ENCODE measurements around the gene CDK9.
"Not testable (repeated sequence)": the region's sequence is repeated elsewhere in the genome, so short reads cannot be mapped to it uniquely, and the experiment has no call there.

CDK9 gene

DNA sequence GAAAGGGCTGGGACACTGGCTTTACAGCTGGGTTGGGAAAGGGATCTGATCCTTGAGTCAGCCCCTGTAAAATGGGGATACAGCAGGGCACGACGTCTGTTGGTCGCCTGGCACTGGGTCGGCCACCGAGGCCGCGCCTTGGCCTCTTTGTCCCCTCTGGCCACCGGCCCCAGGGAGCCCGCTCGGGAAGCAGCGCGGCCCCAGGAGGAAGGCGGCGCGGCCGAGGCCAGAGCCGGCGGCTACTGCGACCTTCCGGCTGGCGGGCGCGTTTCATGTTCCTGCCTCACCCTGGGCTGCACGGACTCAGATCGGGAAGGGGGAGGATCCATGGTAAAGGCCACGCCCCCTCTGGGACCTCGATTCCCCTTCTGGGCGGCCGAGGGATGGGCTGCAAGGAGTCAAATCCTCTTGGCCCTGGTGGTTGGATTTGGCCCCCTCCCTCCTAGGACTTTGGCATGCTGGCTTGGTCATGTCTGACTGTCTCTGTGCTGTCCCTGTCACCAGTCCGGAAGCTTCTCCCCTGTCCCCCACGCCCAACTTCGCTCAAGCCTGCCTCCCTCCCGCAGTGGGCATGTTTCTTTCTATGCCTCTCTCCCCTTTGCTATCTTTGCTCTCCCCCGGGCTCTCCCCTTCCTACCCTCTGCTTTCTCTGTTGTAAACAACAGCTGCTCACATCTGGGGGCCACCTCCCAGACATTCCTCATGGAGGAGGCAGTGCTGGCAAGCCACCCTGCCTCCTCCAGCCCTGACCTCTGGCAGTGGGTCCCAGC is 42.6 kb downstream of the CDK9 start:
- no peak for DNase-seq

DNA sequence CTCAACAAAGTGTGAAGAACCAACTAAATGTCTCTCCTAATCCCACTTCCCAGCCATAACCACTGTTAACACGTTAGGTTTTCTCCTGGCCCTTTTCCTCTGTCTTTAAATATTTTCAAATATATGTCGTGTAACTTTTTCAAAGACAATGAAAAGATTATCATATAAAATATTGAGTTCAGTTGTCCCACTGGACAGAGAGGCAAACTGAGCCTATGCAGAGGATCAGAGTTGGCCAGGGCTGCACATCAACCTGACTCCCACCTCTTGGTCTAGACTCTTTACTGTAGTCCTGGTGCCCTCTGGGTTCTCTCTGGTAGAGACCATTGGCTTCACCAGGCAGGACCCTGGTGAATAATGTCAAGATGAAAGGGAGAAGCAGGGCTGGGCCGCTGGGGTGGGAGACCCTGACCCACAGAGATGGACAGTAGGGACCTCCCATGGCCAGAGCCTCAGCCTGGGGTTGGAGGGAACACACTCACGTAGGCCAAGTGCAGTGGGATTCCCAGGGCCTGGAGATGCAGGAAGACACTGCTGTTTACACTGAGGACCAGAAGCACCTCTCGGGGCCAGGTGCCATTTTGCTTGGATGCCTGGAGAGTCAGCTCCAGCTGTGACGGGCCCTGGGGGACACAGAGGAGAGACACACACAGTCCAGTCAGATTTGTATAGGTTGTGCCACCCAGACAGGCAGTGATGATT is 43.5 kb downstream of the CDK9 start:
- no peak for DNase-seq

DNA sequence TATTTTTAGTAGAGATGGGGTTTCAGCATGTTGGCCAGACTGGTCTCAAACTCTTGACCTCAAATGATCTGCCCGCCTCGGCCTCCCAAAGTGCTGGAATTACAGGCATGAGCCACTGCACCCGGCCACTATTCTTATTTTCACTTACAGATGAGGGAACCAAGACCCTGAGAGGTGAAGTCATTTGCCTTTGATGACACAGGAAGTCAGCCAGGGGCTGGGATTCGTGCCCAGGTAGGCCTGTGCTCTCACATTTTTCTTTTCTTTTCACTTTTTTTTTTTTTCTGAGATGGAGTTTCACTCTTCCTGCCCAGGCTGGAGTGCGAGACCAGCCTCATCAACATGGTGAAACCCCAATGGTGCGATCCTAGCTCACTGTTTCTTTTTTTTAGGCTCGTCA is 46.4 kb downstream of the CDK9 start:
- DNase-seq, result no peak

DNA sequence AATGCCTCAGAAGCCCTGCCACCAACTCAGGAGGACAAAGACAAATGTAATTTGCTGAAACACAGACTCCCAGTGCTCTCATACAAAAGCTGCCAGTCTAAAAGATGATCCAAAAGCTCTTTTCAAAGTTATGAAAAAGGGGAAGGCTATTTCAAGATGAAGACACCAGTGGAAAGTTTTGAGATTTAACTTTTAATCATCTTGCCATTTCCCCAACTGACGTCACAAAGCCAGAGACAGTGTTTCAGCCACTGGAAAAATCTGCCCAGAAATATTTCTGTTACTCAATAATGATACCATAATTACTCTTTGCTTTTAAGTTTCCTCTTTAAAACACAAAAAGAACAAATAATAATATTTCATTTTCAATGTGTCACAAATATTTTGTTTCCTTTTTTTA is 47.7 kb downstream of the CDK9 start:
- DNase-seq, result no peak

DNA sequence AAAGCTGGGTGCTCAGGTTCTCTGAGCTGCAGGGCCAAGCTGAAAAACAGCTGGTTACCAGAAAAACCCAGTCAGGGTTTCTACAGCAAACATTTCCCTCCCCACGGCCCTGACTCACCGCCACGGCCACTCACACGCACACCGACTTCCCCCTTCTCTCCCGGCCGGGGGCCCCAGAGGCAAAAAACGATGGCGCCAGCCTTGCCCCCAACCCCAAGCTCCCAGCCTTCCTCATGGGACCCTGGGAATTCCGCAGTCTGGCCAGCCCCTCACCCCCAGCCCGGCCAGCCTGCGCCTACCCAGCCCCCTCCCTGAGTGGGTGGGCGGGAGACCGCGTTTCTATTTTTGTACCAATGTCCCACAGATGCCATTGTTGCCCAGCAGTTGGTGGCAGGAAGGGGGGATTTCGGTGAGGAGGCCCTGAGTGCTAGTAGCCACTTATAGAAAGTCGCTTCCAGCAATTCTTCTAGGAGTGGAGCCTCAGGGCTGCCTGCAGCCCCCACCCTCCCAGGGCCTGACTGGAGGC is 50.2 kb downstream of the CDK9 start:
- DNase-seq, result no peak

DNA sequence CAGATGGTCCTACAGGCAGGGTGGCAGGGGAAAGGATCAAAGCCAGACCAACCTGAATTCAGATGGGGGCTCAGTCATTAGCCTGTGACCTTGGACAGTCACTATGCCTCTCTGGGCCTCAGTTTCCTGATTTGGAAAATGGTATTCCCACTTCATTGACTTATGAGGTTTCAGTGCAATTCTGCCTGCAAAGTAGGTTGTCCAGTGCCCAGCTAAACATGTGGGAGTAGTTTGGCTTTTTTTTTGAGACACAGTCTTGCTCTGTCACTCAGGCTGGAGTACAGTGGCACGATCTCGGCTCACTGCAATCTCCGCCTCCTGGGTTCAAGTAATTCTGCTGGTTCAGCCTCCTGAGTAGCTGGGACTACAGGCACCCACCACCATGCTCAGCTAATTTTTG is 50.7 kb downstream of the CDK9 start:
- not testable (repeated sequence) for DNase-seq

DNA sequence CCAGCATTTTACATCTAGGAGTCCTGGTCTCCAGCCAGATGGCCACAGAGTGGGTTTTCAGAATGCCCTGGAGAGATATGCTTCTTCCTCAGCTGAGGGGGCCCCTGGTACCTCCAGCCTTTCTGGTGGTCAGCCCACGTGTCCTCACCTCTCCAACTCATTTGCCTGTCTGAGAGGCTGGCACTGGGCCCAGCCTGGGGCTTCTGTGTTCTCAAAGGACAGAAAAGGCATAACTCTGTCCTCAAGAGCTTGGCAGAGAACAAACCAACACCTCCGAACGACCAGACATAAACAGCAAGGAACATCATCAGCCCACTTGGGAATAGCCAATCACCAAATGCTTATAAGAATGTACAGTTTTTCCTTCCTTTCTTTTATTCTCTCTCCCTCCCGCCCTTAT is 51.5 kb downstream of the CDK9 start:
- DNase-seq, result no peak

DNA sequence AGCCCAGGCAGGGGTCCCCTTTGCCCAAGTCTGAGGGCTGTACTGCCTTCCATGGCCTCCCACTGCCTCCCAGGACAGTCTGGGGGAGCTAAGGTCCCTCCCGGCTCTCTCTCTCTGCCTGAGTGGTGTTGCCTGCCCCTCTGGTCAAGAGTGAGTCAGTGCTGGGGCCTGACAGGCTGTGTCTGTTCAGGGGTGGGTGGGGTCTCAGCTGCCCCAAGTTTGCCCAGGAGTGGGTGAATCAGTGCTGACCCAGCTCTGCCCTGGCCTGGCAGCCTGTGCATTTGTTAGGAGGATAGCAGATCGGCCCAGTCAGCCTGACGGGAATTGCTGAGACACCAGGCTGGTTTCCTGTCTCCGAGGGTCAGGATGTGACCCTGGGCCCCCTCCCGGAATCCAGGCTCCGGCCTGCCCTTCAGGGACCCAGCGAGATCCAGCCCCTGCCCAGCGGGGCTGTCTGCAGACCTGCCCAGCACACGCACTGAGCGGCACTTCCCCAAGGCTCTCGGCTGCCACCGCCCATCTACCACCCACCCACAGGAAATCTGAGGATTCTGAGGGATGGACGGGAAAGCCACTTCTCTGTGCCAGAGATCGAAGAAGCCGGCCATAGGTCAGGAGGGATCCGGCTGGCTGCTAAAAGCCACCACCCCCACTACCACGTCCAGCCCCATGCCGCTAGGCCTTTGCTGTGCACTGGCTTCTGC is 52.7 kb downstream of the CDK9 start:
- DNase-seq, result no peak
